H1 (cell line): ENCODE data around the gene CCDC88C.

Source experiments
- MAFK ChIP-seq: IDR thresholded peaks from 2 replicates; pipeline ENCODE4 v1.6.1; 2012; ENCODE audit warnings: low read depth, mild to moderate bottlenecking, improper control_type of control experiment, low read length
- POLR2A ChIP-seq, 2 experiments: IDR thresholded peaks; 1 replicate in 1 of 2; 2 replicates in 1 of 2; pipeline ENCODE4 v1.6.1; 2011; ENCODE audit warnings: low read depth in 2 of 2, low read length in 2 of 2, mild to moderate bottlenecking in 2 of 2; ENCODE audit errors: control extremely low read depth in 1 of 2
- POLR2AphosphoS5 ChIP-seq: IDR thresholded peaks from 2 replicates; pipeline ENCODE4 v1.6.1; 2011; ENCODE audit warnings: low read depth, low read length
- RFX5 ChIP-seq: IDR thresholded peaks from 2 replicates; pipeline ENCODE4 v1.6.1; 2011; ENCODE audit warnings: low read depth, low read length, improper control_type of control experiment, borderline replicate concordance
- TEAD4 ChIP-seq: IDR thresholded peaks from 2 replicates; pipeline ENCODE4 v1.6.1; 2012; ENCODE audit warnings: low read depth, low read length, inconsistent platforms, mixed read lengths
- TF ChIP-seq, protein P1 (sequence below), 3 experiments: IDR thresholded peaks; 1 replicate in 2 of 3; 2 replicates in 1 of 3; pipeline versions ENCODE4 v1.5.1 to v1.6.1; 2011; ENCODE audit warnings: low read length in 3 of 3, mild to moderate bottlenecking in 3 of 3, inconsistent platforms in 2 of 3, low read depth in 1 of 3, moderate library complexity in 1 of 3; ENCODE audit not compliant: insufficient read depth in 1 of 3; ENCODE audit errors: control extremely low read depth in 1 of 3
- TF ChIP-seq, protein P2 (sequence below): IDR thresholded peaks from 2 replicates; pipeline ENCODE4 v1.6.1; 2011; ENCODE audit warnings: low read length, improper control_type of control experiment

DNA sequence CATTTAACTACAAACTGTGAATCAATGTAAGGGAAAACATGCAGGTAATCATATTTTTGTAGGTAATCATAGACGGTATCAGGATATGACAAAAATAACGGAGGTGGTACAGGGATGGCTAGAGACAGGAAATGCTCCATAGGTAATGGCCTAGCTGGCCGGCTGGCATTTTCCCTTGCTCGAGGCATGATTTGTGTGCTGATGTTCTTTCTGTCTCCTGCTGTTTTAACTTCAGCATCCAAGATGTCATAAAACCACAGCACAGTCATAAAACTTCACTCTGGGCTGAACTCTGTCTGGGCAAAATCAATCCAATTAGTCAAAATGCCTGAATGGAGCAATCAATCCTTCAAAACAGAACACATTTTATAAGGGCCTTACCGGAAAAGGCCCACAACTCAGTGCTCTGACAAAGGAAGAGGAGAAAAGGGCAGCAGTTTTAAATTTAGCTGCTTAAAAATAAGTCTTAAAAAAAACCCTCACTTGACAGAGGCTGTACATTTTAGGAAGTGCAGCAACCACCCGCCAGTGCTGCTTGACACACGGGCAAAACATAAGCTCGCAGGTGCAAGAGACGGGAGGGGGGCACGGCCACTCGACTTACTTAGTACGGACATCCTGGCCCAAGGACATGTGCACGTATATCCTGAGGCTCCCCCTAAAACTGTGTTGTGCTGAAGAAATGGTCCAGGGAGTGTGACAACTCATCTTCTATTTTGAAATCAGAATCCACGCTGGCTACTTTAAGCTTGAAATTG, 132.7 kb downstream of the CCDC88C start:
- TF ChIP-seq, protein P1, sequence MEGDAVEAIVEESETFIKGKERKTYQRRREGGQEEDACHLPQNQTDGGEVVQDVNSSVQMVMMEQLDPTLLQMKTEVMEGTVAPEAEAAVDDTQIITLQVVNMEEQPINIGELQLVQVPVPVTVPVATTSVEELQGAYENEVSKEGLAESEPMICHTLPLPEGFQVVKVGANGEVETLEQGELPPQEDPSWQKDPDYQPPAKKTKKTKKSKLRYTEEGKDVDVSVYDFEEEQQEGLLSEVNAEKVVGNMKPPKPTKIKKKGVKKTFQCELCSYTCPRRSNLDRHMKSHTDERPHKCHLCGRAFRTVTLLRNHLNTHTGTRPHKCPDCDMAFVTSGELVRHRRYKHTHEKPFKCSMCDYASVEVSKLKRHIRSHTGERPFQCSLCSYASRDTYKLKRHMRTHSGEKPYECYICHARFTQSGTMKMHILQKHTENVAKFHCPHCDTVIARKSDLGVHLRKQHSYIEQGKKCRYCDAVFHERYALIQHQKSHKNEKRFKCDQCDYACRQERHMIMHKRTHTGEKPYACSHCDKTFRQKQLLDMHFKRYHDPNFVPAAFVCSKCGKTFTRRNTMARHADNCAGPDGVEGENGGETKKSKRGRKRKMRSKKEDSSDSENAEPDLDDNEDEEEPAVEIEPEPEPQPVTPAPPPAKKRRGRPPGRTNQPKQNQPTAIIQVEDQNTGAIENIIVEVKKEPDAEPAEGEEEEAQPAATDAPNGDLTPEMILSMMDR (IDR thresholded peaks at IDR 0.05; ENCODE audit: control extremely low read depth in 1 of 3, insufficient read depth in 1 of 3, low read depth in 1 of 3, low read length in 3 of 3): no peak
- TF ChIP-seq TEAD4 (no peak), POLR2AphosphoS5 (no peak), POLR2A (IDR thresholded peaks at IDR 0.05; ENCODE audit: control extremely low read depth in 1 of 2, low read depth in 2 of 2, low read length in 2 of 2) (no peak), RFX5 (no peak), MAFK (no peak)
- TF ChIP-seq, protein P2, sequence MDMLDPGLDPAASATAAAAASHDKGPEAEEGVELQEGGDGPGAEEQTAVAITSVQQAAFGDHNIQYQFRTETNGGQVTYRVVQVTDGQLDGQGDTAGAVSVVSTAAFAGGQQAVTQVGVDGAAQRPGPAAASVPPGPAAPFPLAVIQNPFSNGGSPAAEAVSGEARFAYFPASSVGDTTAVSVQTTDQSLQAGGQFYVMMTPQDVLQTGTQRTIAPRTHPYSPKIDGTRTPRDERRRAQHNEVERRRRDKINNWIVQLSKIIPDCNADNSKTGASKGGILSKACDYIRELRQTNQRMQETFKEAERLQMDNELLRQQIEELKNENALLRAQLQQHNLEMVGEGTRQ: no peak
